ENCODE measurements around the gene VPS13D. TPM values are rescaled to one million over a fixed set of nuclear protein-coding genes. Genes with fewer than 3 reads are reported as not detected.

The VPS13D gene
- total RNA-seq, 1 experiment from 2014 or later = 29.0 TPM

GRCh38 chr1:12458571-12458970 lies 228.7 kb downstream of the VPS13D start (continued):
- TF ChIP-seq FOXJ3 (CRISPR knock-in tag; IDR thresholded peaks at IDR 0.05; ENCODE audit: borderline replicate concordance) = no peak

GRCh38 chr1:12460121-12460520 lies 230.3 kb downstream of the VPS13D start:
- no peak for ATAC-seq
- Mint-ChIP-seq H3K36me3 (peaks cover 2% of the 10 kb centered on the region; the same call in 1 of the 2 replicates), H3K9me3 (no peaks in the 10 kb centered on the region), H3K4me1 (no peaks in the 10 kb centered on the region), H3K27ac (no peak overlapping the region), H3K27me3 (ENCODE audit: low read depth) (no peaks in the 10 kb centered on the region), H3K4me3 (no peak overlapping the region)
- TF ChIP-seq, protein P1, sequence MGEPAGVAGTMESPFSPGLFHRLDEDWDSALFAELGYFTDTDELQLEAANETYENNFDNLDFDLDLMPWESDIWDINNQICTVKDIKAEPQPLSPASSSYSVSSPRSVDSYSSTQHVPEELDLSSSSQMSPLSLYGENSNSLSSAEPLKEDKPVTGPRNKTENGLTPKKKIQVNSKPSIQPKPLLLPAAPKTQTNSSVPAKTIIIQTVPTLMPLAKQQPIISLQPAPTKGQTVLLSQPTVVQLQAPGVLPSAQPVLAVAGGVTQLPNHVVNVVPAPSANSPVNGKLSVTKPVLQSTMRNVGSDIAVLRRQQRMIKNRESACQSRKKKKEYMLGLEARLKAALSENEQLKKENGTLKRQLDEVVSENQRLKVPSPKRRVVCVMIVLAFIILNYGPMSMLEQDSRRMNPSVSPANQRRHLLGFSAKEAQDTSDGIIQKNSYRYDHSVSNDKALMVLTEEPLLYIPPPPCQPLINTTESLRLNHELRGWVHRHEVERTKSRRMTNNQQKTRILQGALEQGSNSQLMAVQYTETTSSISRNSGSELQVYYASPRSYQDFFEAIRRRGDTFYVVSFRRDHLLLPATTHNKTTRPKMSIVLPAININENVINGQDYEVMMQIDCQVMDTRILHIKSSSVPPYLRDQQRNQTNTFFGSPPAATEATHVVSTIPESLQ (CRISPR knock-in tag; IDR thresholded peaks at IDR 0.05) = no peak
- TF ChIP-seq ZBTB43 (CRISPR knock-in tag; IDR thresholded peaks at IDR 0.05) = no peak
- CTCF ChIA-PET = no interaction called here
- DNase-seq (ENCODE audit: low spot score) = no peak
- POLR2A ChIA-PET = no interaction called here

- TF ChIP-seq ETV6 (CRISPR knock-in tag; IDR thresholded peaks at IDR 0.05) = no peak
- TF ChIP-seq ZNF317 (CRISPR knock-in tag; IDR thresholded peaks at IDR 0.05; ENCODE audit: borderline replicate concordance, low read depth) = no peak
- no peak for TF ChIP-seq ATF2 (CRISPR knock-in tag; IDR thresholded peaks at IDR 0.05; ENCODE audit: borderline replicate concordance, low read depth)
- TF ChIP-seq HMGA2 (CRISPR knock-in tag; IDR thresholded peaks at IDR 0.05) = no peak
- no peak for TF ChIP-seq MYBL2 (CRISPR knock-in tag; IDR thresholded peaks at IDR 0.05)
- TF ChIP-seq, protein P2, sequence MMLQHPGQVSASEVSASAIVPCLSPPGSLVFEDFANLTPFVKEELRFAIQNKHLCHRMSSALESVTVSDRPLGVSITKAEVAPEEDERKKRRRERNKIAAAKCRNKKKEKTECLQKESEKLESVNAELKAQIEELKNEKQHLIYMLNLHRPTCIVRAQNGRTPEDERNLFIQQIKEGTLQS (CRISPR knock-in tag; conservative IDR thresholded peaks at IDR 0.05) = no peak
- no peak for TF ChIP-seq NR2C2 (CRISPR knock-in tag; IDR thresholded peaks at IDR 0.05)
- TF ChIP-seq FOXP1 (CRISPR knock-in tag; IDR thresholded peaks at IDR 0.05; ENCODE audit: borderline replicate concordance) = no peak
- Mint-ChIP-seq H3K4me1 (no peaks in the 10 kb centered on the region), H3K36me3 (peaks cover 2% of the 10 kb centered on the region), H3K4me3 (no peak overlapping the region), H3K27ac (no peak overlapping the region), H3K9me3 (no peaks in the 10 kb centered on the region), H3K27me3 (ENCODE audit: low read depth) (no peaks in the 10 kb centered on the region)
- ChIA-PET POLR2A (no interaction called here), CTCF (interaction anchor here (1.0 kb wide), 1 partner anchor 185 kb away, joined by 3 read pairs; no protein-coding TSS in a partner anchor)
- no peak for DNase-seq (ENCODE audit: low spot score)
- no peak for ATAC-seq
Observed at GRCh38 chr1:12460911-12461621, 231.2 kb downstream of the VPS13D start.

DNA sequence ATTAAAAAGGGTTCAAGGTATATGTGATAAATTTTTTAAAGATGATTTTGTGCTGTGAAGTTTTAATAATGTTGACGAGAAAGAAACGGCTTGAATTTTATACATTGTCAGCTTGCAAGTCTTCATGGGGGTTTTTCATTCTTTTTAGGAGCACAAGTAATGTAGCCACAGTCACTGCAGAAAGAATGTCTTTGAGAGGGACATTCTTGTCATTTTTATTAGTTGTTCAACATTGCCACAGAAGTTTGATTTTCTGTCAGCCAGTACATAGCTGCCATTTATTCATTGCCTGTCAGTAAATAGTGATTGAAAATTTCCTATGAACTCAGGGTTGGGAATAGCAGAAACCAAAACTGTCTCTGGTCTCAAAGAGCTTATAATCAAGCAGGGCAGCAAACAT lies 231.9 kb downstream of the VPS13D start:
- DNase-seq (ENCODE audit: low spot score) (no peak), ATAC-seq (no peak)
- Mint-ChIP-seq H3K36me3 (no peaks in the 10 kb centered on the region; the same call in 1 of the 2 replicates), H3K9me3 (no peaks in the 10 kb centered on the region), H3K27me3 (ENCODE audit: low read depth) (no peaks in the 10 kb centered on the region), H3K27ac (no peak overlapping the region), H3K4me3 (no peak overlapping the region), H3K4me1 (no peaks in the 10 kb centered on the region)
- ChIA-PET POLR2A (no interaction called here), CTCF (no interaction called here)
- no peak for TF ChIP-seq FOXP1 (CRISPR knock-in tag; IDR thresholded peaks at IDR 0.05; ENCODE audit: borderline replicate concordance)
- TF ChIP-seq NR3C1 (CRISPR knock-in tag; conservative IDR thresholded peaks at IDR 0.05; ENCODE audit: low read depth) = no peak
- TF ChIP-seq, protein P3, sequence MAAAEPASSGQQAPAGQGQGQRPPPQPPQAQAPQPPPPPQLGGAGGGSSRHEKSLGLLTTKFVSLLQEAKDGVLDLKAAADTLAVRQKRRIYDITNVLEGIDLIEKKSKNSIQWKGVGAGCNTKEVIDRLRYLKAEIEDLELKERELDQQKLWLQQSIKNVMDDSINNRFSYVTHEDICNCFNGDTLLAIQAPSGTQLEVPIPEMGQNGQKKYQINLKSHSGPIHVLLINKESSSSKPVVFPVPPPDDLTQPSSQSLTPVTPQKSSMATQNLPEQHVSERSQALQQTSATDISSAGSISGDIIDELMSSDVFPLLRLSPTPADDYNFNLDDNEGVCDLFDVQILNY (CRISPR knock-in tag; IDR thresholded peaks at IDR 0.05) = no peak
- TF ChIP-seq, protein P4, sequence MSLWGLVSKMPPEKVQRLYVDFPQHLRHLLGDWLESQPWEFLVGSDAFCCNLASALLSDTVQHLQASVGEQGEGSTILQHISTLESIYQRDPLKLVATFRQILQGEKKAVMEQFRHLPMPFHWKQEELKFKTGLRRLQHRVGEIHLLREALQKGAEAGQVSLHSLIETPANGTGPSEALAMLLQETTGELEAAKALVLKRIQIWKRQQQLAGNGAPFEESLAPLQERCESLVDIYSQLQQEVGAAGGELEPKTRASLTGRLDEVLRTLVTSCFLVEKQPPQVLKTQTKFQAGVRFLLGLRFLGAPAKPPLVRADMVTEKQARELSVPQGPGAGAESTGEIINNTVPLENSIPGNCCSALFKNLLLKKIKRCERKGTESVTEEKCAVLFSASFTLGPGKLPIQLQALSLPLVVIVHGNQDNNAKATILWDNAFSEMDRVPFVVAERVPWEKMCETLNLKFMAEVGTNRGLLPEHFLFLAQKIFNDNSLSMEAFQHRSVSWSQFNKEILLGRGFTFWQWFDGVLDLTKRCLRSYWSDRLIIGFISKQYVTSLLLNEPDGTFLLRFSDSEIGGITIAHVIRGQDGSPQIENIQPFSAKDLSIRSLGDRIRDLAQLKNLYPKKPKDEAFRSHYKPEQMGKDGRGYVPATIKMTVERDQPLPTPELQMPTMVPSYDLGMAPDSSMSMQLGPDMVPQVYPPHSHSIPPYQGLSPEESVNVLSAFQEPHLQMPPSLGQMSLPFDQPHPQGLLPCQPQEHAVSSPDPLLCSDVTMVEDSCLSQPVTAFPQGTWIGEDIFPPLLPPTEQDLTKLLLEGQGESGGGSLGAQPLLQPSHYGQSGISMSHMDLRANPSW (CRISPR knock-in tag; conservative IDR thresholded peaks at IDR 0.05; ENCODE audit: low read depth) = no peak
- TF ChIP-seq ZNF396 (CRISPR knock-in tag; IDR thresholded peaks at IDR 0.05; ENCODE audit: borderline replicate concordance) = no peak
- TF ChIP-seq IRF2 (CRISPR knock-in tag; IDR thresholded peaks at IDR 0.05; ENCODE audit: borderline replicate concordance, low read depth) = no peak
- TF ChIP-seq FOXJ3 (CRISPR knock-in tag; IDR thresholded peaks at IDR 0.05; ENCODE audit: borderline replicate concordance) = no peak
- TF ChIP-seq, protein P5, sequence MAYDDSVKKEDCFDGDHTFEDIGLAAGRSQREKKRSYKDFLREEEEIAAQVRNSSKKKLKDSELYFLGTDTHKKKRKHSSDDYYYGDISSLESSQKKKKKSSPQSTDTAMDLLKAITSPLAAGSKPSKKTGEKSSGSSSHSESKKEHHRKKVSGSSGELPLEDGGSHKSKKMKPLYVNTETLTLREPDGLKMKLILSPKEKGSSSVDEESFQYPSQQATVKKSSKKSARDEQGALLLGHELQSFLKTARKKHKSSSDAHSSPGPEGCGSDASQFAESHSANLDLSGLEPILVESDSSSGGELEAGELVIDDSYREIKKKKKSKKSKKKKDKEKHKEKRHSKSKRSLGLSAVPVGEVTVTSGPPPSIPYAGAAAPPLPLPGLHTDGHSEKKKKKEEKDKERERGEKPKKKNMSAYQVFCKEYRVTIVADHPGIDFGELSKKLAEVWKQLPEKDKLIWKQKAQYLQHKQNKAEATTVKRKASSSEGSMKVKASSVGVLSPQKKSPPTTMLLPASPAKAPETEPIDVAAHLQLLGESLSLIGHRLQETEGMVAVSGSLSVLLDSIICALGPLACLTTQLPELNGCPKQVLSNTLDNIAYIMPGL (CRISPR knock-in tag; IDR thresholded peaks at IDR 0.05) = no peak
- TF ChIP-seq SP1 (CRISPR knock-in tag; conservative IDR thresholded peaks at IDR 0.05) = no peak

All from WTC11 (cell line).